DMS79 (cell line): ENCODE measurements around the gene GLI3.

Experiments
- DNase-seq: peaks from one replicate; lab custom pipeline; 2025; lab: John Stamatoyannopoulos, UW

GLI3 gene

GRCh38 chr7:42236976-42237810 lies at the start of gene GLI3:
Gene GLI3, minus strand, starts transcription at chr7:42237209. Its CDS starts 13,956 bp downstream, at chr7:42223253.
- DNase-seq = no peak

GRCh38 chr7:42285383-42285824 lies 48.4 kb upstream of the GLI3 start:
- no peak for DNase-seq

- DNase-seq = no peak
Measured at GRCh38 chr7:42283553-42283952, 46.5 kb upstream of the GLI3 start.

- no peak for DNase-seq
Measured at GRCh38 chr7:42278344-42278743, 41.3 kb upstream of the GLI3 start.

GRCh38 chr7:42274053-42274452 lies 37.0 kb upstream of the GLI3 start:
- no peak for DNase-seq

- no peak for DNase-seq
Measured at GRCh38 chr7:42272793-42273665, 36.0 kb upstream of the GLI3 start.

GRCh38 chr7:42269161-42269560 lies 32.2 kb upstream of the GLI3 start:
- DNase-seq = no peak

- no peak for DNase-seq
Measured at GRCh38 chr7:42264702-42265101, 27.7 kb upstream of the GLI3 start.

GRCh38 chr7:42263971-42264370 lies 27.0 kb upstream of the GLI3 start:
- no peak for DNase-seq

GRCh38 chr7:42262964-42263363 lies 26.0 kb upstream of the GLI3 start:
- no peak for DNase-seq

- no peak for DNase-seq
Measured at GRCh38 chr7:42254217-42254616, 17.2 kb upstream of the GLI3 start.

- DNase-seq = no peak
Measured at GRCh38 chr7:42253316-42253715, 16.3 kb upstream of the GLI3 start.

GRCh38 chr7:42250411-42250810 lies 13.4 kb upstream of the GLI3 start:
- DNase-seq = no peak

- no peak for DNase-seq
Measured at GRCh38 chr7:42248579-42248978, 11.6 kb upstream of the GLI3 start.

GRCh38 chr7:42247301-42247700 lies 10.3 kb upstream of the GLI3 start:
- no peak for DNase-seq

- no peak for DNase-seq
Measured at GRCh38 chr7:42244828-42245227, 7.8 kb upstream of the GLI3 start.

- no peak for DNase-seq
Measured at GRCh38 chr7:42242381-42242780, 5.4 kb upstream of the GLI3 start.

- no peak for DNase-seq
Measured at GRCh38 chr7:42241424-42241823, 4.4 kb upstream of the GLI3 start.

GRCh38 chr7:42240416-42240815 lies 3.4 kb upstream of the GLI3 start:
- DNase-seq = no peak

- DNase-seq = no peak
Measured at GRCh38 chr7:42238709-42239366, 1.8 kb upstream of the GLI3 start.

- DNase-seq = no peak
Measured at GRCh38 chr7:42237811-42238541, 967 bp upstream of the GLI3 start.
